Spleen (tissue), 11 donors: ENCODE measurements around the gene AXIN1. TPM values are rescaled to one million over a fixed set of nuclear protein-coding genes. Genes with fewer than 3 reads are reported as not detected.

Experiments
- DNase-seq: peaks from one replicate; pipeline ENCODE4 v3.0.0-alpha.2; 2020
- H3K27ac ChIP-seq, 8 donors: fragments of 200-600 bp; sonication (generic) in 7 of 8; 1 replicate in 4 of 8; 2 replicates in 4 of 8; pipeline versions ENCODE4 v1.5.0 to v1.8.0; 2016 to 2021; ENCODE audit warnings: inconsistent platforms in 4 of 8, mild to moderate bottlenecking in 4 of 8, moderate library complexity in 1 of 8
- H3K27me3 ChIP-seq, 7 donors: fragments of 200-600 bp; sonication (generic) in 6 of 7; replicated peaks in 1 of 7; 1 replicate in 4 of 7; 2 replicates in 3 of 7; pipeline versions ENCODE4 v1.5.0 to v1.8.0; 2016 to 2021; ENCODE audit warnings: inconsistent platforms in 3 of 7, mild to moderate bottlenecking in 1 of 7
- H3K36me3 ChIP-seq, 6 donors: fragments of 200-600 bp; sonication (generic) in 5 of 6; 1 replicate in 4 of 6; 2 replicates in 2 of 6; pipeline versions ENCODE4 v1.5.0 to v1.8.0; 2016 to 2021; ENCODE audit warnings: inconsistent platforms in 2 of 6
- H3K4me1 ChIP-seq, 6 donors: fragments of 200-600 bp; sonication (generic) in 5 of 6; 1 replicate in 3 of 6; 2 replicates in 3 of 6; pipeline versions ENCODE4 v1.5.0 to v1.8.0; 2016 to 2021; ENCODE audit warnings: inconsistent platforms in 3 of 6
- H3K4me3 ChIP-seq, 8 donors: fragments of 200-600 bp; sonication (generic) in 7 of 8; 1 replicate in 4 of 8; 2 replicates in 4 of 8; pipeline versions ENCODE4 v1.5.0 to v1.8.0; 2016 to 2021; ENCODE audit warnings: inconsistent platforms in 4 of 8, mild to moderate bottlenecking in 4 of 8, moderate library complexity in 2 of 8
- H3K9me3 ChIP-seq, 8 donors: fragments of 200-600 bp; sonication (generic) in 7 of 8; 1 replicate in 4 of 8; 2 replicates in 4 of 8; pipeline versions ENCODE4 v1.5.0 to v1.8.0; 2016 to 2021; ENCODE audit warnings: inconsistent platforms in 4 of 8
- POLR2A ChIP-seq, 3 donors: fragments of 450-650 bp; IDR thresholded peaks; one replicate each; pipeline ENCODE4 v1.5.1; 2017; ENCODE audit warnings: antibody characterized with exemption in 3 of 3, mild to moderate bottlenecking in 1 of 3
- POLR2AphosphoS5 ChIP-seq, 3 donors: sonication (generic); formaldehyde crosslinking; IDR thresholded peaks; one replicate each; pipeline ENCODE4 v1.5.1; 2017; ENCODE audit warnings: antibody characterized with exemption in 3 of 3
- WGBS, 5 donors: extraction: QIAGEN DNeasy Blood & Tissue Kit in 3 of 5; methylation state at CpG; one replicate each; pipeline versions ENCODE4 v1.1.5 to v1.1.7; 2013 to 2018; 5-methylcytosine and 5-hydroxymethylcytosine counted together
- intact Hi-C: fragments of 100-400 bp; cut with DNase I; formaldehyde crosslinking; loops from one replicate; pipeline ENCODE4 v1.15.0; 2023; ENCODE audit warnings: low total_unique reads
- polyA plus RNA-seq, 3 donors: library from polyadenylated mRNA; stranded (reverse); fragments of 200-250 nt; gene quantifications; one replicate each; pipeline ENCODE4 v1.2.1, GENCODE V29; 2013
- total RNA-seq, 7 donors: library from RNA; depleted of rRNA in 3 of 7; stranded (reverse); fragments of >200 nt in 3 of 7; fragmentation: NEBNext Ultra II Directional in 4 of 7; extraction: Animal tissue kit (Norgen Biotek cat#: 25700) in 4 of 7; gene quantifications; one replicate each; pipeline versions ENCODE4 v1.1.0 to v1.2.1, GENCODE V29; 2016 to 2021
- TF ChIP-seq, protein P1 (sequence below), 11 experiments: fragments of 200-600 bp in 7 of 11; fragments of 450-650 bp in 4 of 11; sonication (generic) in 4 of 11; IDR thresholded peaks in 8 of 11; conservative IDR thresholded peaks in 3 of 11; 1 replicate in 7 of 11; 2 replicates in 4 of 11; pipeline versions ENCODE4 v1.4.0 to v1.8.0; 2016 to 2021; ENCODE audit warnings: antibody characterized with exemption in 11 of 11, inconsistent platforms in 4 of 11, mild to moderate bottlenecking in 1 of 11
- donor health status: healthy with polysubstance abuse.
- donor health status: DM: no; HTN: no; CAD: no; lungs with moderate emphysema.
- donor health status: DM: no; HTN: no; CAD: no.
- donor health status: Bipolar disorder and iron deficiency.
- donor health status: healthy.
- donor health status: DM: no; HTN: no; CAD: no.
- donor health status: DM: yes; HTN: yes; CAD: no.

AXIN1 gene
- total and polyA plus RNA-seq, 10 donors = 12.9 to 27.3 (median 23.9) TPM

DNA sequence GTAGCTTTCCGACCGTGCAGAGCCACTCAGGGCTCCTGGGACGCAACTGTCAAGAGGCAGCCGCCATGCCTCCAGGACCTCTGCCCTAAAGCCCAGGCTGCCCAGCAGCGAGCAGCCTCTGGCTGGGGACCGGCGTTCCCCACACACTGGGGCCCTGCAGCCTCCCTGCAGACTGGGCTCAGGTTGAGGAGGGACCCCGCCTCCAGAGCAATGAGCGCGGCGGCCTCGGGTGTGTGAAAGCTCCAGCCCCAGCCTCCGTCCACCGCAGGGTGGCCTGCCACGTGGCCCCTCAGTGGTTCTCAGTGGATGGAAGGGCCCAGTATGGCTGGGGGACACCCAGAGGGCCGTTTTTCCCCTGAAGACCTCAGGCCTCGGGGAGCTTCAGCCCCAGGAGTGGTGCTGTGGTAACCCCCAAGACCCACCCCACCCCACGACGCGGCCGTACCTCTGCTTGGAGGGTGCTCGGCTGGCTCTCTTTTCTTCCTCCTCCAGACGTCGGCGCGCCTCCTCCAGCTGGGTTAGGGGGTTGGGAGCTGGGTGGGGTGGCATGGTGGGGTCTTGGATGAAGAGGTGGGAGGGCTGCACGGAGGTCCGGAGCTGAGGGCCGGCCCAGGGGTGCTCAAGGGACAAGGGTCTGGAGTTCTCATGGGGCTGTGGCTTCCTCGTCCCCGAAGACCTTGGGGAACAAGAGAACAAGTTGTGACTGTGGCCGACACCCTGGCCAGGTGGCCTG, 59.3 kb downstream of the AXIN1 start:
- TF ChIP-seq, protein P1, sequence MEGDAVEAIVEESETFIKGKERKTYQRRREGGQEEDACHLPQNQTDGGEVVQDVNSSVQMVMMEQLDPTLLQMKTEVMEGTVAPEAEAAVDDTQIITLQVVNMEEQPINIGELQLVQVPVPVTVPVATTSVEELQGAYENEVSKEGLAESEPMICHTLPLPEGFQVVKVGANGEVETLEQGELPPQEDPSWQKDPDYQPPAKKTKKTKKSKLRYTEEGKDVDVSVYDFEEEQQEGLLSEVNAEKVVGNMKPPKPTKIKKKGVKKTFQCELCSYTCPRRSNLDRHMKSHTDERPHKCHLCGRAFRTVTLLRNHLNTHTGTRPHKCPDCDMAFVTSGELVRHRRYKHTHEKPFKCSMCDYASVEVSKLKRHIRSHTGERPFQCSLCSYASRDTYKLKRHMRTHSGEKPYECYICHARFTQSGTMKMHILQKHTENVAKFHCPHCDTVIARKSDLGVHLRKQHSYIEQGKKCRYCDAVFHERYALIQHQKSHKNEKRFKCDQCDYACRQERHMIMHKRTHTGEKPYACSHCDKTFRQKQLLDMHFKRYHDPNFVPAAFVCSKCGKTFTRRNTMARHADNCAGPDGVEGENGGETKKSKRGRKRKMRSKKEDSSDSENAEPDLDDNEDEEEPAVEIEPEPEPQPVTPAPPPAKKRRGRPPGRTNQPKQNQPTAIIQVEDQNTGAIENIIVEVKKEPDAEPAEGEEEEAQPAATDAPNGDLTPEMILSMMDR (IDR thresholded peaks at IDR 0.05 in 8 of 11, conservative IDR thresholded peaks at IDR 0.05 in 3 of 11) = no peak
- TF ChIP-seq POLR2A (IDR thresholded peaks at IDR 0.05) (no peak), POLR2AphosphoS5 (IDR thresholded peaks at IDR 0.05) (no peak)
- intact Hi-C loops = no loop called here
- Histone ChIP-seq H3K36me3 (peaks cover 0 to 100% (median 79%) of the 10 kb centered on the region in 6 donors), H3K4me1 (no peaks in the 10 kb centered on the region), H3K9me3 (no peaks in the 10 kb centered on the region), H3K27me3 (no peaks in the 10 kb centered on the region), H3K4me3 (no peak overlapping the region), H3K27ac (no peak overlapping the region)
- 93 to 97% (median 95%) methylated on average over 16 to 32 of the region's 32 CpGs for WGBS, 5 donors
- no peak for DNase-seq

DNA sequence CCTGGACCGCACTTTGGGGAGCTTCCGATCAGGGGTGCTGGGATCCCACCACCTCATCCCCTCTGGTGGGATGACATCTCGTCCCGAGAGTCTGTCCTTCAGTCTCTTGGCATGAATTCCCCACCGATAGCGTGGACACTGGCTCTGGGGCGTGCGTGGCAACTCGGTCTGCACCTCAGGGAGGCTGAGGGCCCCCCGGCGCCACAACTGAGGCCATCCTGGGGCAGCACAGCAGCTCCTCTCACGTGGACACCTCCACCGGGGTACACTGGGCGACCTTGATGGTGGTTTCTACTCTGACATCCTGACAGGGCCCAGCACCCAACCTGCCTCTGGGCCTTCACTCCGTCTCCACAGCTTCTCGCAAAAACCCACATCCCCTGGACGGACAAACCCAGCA, 61.0 kb downstream of the AXIN1 start:
- 74 to 97% (median 88%) methylated on average over 6 to 17 of the region's 17 CpGs for WGBS, 5 donors
- TF ChIP-seq POLR2AphosphoS5 (IDR thresholded peaks at IDR 0.05) = no peak
- TF ChIP-seq POLR2A (IDR thresholded peaks at IDR 0.05) = no peak
- Histone ChIP-seq H3K9me3 (no peaks in the 10 kb centered on the region), H3K27me3 (no peaks in the 10 kb centered on the region), H3K4me1 (no peaks in the 10 kb centered on the region), H3K4me3 (no peak overlapping the region), H3K27ac (no peak overlapping the region), H3K36me3 (peaks cover 0 to 100% (median 79%) of the 10 kb centered on the region in 6 donors)
- DNase-seq = no peak
- intact Hi-C loops = no loop called here

DNA sequence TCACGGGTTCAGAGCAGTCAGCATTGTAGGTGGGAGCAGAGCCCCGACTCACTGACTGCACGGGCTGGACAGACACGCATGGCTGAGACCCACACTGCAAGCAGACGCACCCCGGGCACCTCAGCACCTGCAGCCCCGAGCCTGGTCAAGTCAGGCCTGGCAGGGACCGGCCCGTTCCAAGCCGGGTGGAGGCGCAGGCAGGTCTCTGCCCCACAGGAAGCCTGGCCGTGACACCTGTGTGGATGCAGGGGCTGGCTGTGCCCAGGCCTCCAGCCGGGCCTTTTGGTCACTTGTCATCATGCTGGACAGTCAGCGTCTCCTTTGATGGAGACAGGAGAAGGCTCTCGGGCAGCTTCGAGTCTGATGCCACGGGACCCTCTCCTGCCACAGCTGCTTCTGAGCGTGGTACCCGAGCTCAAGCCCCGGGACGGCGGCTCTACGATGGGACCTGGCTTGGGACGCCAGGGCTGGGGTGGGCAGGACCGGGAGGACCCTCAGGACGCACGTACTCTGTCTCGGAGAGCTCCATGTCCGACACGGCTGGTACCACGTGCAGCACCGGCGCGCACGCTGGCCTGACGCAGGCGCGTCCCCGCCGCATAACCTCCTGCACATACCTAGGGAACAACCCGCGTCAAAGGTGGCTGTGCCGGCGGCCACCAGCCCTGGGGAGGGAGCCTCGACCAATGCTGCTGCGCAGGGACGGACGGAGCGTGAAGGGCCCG, 61.7 kb downstream of the AXIN1 start:
- Histone ChIP-seq H3K9me3 (no peaks in the 10 kb centered on the region), H3K4me1 (no peaks in the 10 kb centered on the region), H3K4me3 (no peak overlapping the region), H3K36me3 (peaks cover 0 to 97% (median 74%) of the 10 kb centered on the region in 6 donors), H3K27me3 (no peaks in the 10 kb centered on the region), H3K27ac (no peak overlapping the region)
- intact Hi-C loops = no loop called here
- no peak for DNase-seq
- TF ChIP-seq, protein P1 (IDR thresholded peaks at IDR 0.05 in 8 of 11, conservative IDR thresholded peaks at IDR 0.05 in 3 of 11) = no peak
- TF ChIP-seq POLR2AphosphoS5 (IDR thresholded peaks at IDR 0.05) (no peak), POLR2A (IDR thresholded peaks at IDR 0.05) (no peak)
- WGBS, 5 donors = 84 to 97% (median 96%) methylated on average over 20 to 50 of the region's 50 CpGs

DNA sequence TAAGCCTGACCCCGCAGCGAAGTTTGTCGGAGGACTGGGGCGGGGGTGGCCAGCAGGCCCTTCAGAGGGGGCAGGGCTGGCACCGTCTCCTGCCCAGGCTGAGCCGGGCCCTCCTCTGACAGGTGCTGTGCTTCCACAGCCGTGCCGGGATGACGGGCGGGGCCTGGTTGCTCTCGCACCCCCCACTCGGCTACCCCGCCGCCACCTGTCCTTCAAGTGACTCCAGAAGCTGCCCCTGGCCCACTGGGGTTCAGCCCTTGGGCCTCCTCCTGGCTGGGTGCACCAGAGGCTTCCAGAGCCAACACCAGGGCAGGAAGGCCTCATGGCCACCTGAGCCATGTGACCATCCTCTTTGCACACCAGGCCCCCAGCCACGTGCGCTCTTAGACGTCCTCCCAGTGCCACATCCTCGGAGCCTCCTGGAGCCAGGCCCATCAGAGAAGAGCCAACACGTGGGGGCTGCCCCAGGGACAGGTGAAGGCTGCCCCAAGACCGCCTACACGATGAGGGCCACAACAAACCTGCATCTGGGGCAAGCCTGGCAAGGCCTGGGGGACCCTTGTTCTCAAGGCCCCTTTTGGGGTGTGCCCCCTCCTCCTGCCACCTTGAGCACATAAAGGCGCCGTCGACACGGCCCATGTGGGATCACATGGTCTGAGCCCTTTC, 62.4 kb downstream of the AXIN1 start:
- TF ChIP-seq POLR2A (IDR thresholded peaks at IDR 0.05) (no peak), POLR2AphosphoS5 (IDR thresholded peaks at IDR 0.05) (no peak)
- TF ChIP-seq, protein P1 (IDR thresholded peaks at IDR 0.05 in 8 of 11, conservative IDR thresholded peaks at IDR 0.05 in 3 of 11) = no peak
- no peak for DNase-seq
- H3K9me3 ChIP-seq = peaks cover 0 to 5% (median 0%) of the 10 kb centered on the region in 8 donors
- 85 to 90% (median 88%) methylated on average over 12 to 25 of the region's 25 CpGs for WGBS, 5 donors
- no peak overlapping the region for H3K27ac ChIP-seq
- H3K36me3 ChIP-seq = peaks cover 0 to 90% (median 74%) of the 10 kb centered on the region in 6 donors
- no peaks in the 10 kb centered on the region for H3K4me1 ChIP-seq
- intact Hi-C loops = no loop called here
- H3K27me3 ChIP-seq = no peaks in the 10 kb centered on the region
- H3K4me3 ChIP-seq = no peak overlapping the region
